Measurements from ENCODE around the gene C1QL1. TPM values are rescaled to one million over a fixed set of nuclear protein-coding genes. Genes with fewer than 3 reads are reported as not detected.

Gene C1QL1
- under 1 TPM in 5 of 6 experiments, not detected in 1; 0.19 to 0.36 (median 0.25) TPM for total RNA-seq (2021; fragmentation: NEBNext Ultra II Directional; extraction: Animal tissue kit (Norgen Biotek cat#: 25700))
- long read RNA-seq = 0 reads

GRCh38 chr17:44968225-44969143, at the start of gene C1QL1:
C1QL1 (minus strand) TSS chr17:44968303; CDS start chr17:44968048, 255 bp downstream.
- peak within 1 kb of the TSS; percentile 72 for H3K4me3 Mint-ChIP-seq
- no peaks in the 10 kb centered on the region for H3K36me3 Mint-ChIP-seq (ENCODE audit: low read depth)
- H3K4me1 Mint-ChIP-seq (ENCODE audit: low read depth) = peaks cover 21% of the 10 kb centered on the region
- H3K9me3 Mint-ChIP-seq = no peaks in the 10 kb centered on the region
- DNase-seq = peak; percentile 68
- no peak within 1 kb of the TSS for H3K27ac Mint-ChIP-seq
- H3K27me3 Mint-ChIP-seq (ENCODE audit: insufficient read depth) = peaks cover 21% of the 10 kb centered on the region
- TF ChIP-seq CTCF (IDR thresholded peaks at IDR 0.05) = peak; percentile 44

GRCh38 chr17:45016823-45017222, 48.7 kb upstream of the C1QL1 start:
- peaks cover 31% of the 10 kb centered on the region for H3K4me1 Mint-ChIP-seq (ENCODE audit: low read depth)
- TF ChIP-seq CTCF (IDR thresholded peaks at IDR 0.05) = peak; percentile 61
- H3K9me3 Mint-ChIP-seq = no peaks in the 10 kb centered on the region
- DNase-seq = no peak
- no peak overlapping the region for H3K4me3 Mint-ChIP-seq
- H3K27me3 Mint-ChIP-seq (ENCODE audit: insufficient read depth) = peaks cover 5% of the 10 kb centered on the region
- H3K27ac Mint-ChIP-seq = no peak overlapping the region
- no peaks in the 10 kb centered on the region for H3K36me3 Mint-ChIP-seq (ENCODE audit: low read depth)

GRCh38 chr17:45016237-45016636, 48.1 kb upstream of the C1QL1 start:
- Mint-ChIP-seq H3K9me3 (no peaks in the 10 kb centered on the region), H3K4me1 (ENCODE audit: low read depth) (peaks cover 26% of the 10 kb centered on the region), H3K27me3 (ENCODE audit: insufficient read depth) (peaks cover 5% of the 10 kb centered on the region), H3K4me3 (no peak overlapping the region), H3K36me3 (ENCODE audit: low read depth) (no peaks in the 10 kb centered on the region), H3K27ac (no peak overlapping the region)
- no peak for TF ChIP-seq CTCF (IDR thresholded peaks at IDR 0.05)
- DNase-seq = no peak

- no peaks in the 10 kb centered on the region for H3K9me3 Mint-ChIP-seq
- H3K4me1 Mint-ChIP-seq (ENCODE audit: low read depth) = peaks cover 9% of the 10 kb centered on the region
- no peaks in the 10 kb centered on the region for H3K36me3 Mint-ChIP-seq (ENCODE audit: low read depth)
- no peak overlapping the region; the same call in 1 of the 2 replicates for H3K4me3 Mint-ChIP-seq
- no peak for TF ChIP-seq CTCF (IDR thresholded peaks at IDR 0.05)
- peaks cover 4% of the 10 kb centered on the region for H3K27me3 Mint-ChIP-seq (ENCODE audit: insufficient read depth)
- no peak overlapping the region for H3K27ac Mint-ChIP-seq
- no peak for DNase-seq
Measured at GRCh38 chr17:45013021-45013997, 45.2 kb upstream of the C1QL1 start.

GRCh38 chr17:45011767-45012166, 43.7 kb upstream of the C1QL1 start:
- no peak for TF ChIP-seq CTCF (IDR thresholded peaks at IDR 0.05)
- no peak overlapping the region for H3K27ac Mint-ChIP-seq
- DNase-seq = no peak
- H3K36me3 Mint-ChIP-seq (ENCODE audit: low read depth) = no peaks in the 10 kb centered on the region
- H3K9me3 Mint-ChIP-seq = no peaks in the 10 kb centered on the region
- no peak overlapping the region for H3K4me3 Mint-ChIP-seq
- peaks cover 5% of the 10 kb centered on the region; the same call in 1 of the 2 replicates for H3K4me1 Mint-ChIP-seq (ENCODE audit: low read depth)
- peaks cover 13% of the 10 kb centered on the region for H3K27me3 Mint-ChIP-seq (ENCODE audit: insufficient read depth)
